Measurements from ENCODE around the gene SESN3.

Gene SESN3

GRCh38 chr11:95161248-95161647 is 69.8 kb downstream of the SESN3 start:
- DNase-seq (ENCODE audit: low read depth), result no peak
- H3K4me3 ChIP-seq (ENCODE audit: low read length), result no peak overlapping the region
- TF ChIP-seq CTCF (conservative IDR thresholded peaks at IDR 0.05; ENCODE audit: low read depth, low read length), result no peak

GRCh38 chr11:95157824-95158223 is 73.2 kb downstream of the SESN3 start:
- no peak for TF ChIP-seq CTCF (conservative IDR thresholded peaks at IDR 0.05; ENCODE audit: low read depth, low read length)
- no peak overlapping the region for H3K4me3 ChIP-seq (ENCODE audit: low read length)
- no peak for DNase-seq (ENCODE audit: low read depth)

GRCh38 chr11:95156916-95157541 is 74.0 kb downstream of the SESN3 start:
- no peak for DNase-seq (ENCODE audit: low read depth)
- no peak for TF ChIP-seq CTCF (conservative IDR thresholded peaks at IDR 0.05; ENCODE audit: low read depth, low read length)

GRCh38 chr11:95156133-95156721 is 74.8 kb downstream of the SESN3 start:
- TF ChIP-seq CTCF (conservative IDR thresholded peaks at IDR 0.05; ENCODE audit: low read depth, low read length), result no peak
- no peak for DNase-seq (ENCODE audit: low read depth)
- no peak overlapping the region for H3K4me3 ChIP-seq (ENCODE audit: low read length)

More at GRCh38 chr11:95156916-95157541, 74.0 kb downstream of the SESN3 start:
- H3K4me3 ChIP-seq (ENCODE audit: low read length), result no peak overlapping the region

- TF ChIP-seq CTCF (conservative IDR thresholded peaks at IDR 0.05; ENCODE audit: low read depth, low read length), result no peak
- DNase-seq (ENCODE audit: low read depth), result no peak
- H3K4me3 ChIP-seq (ENCODE audit: low read length), result no peak overlapping the region
Observed at GRCh38 chr11:95155385-95155784, 75.6 kb downstream of the SESN3 start.

- no peak overlapping the region for H3K4me3 ChIP-seq (ENCODE audit: low read length)
- DNase-seq (ENCODE audit: low read depth), result no peak
- peak; percentile 81 for TF ChIP-seq CTCF (conservative IDR thresholded peaks at IDR 0.05; ENCODE audit: low read depth, low read length)
Observed at GRCh38 chr11:95154514-95154913, 76.5 kb downstream of the SESN3 start.

GRCh38 chr11:95153857-95154246 is 77.2 kb downstream of the SESN3 start:
- TF ChIP-seq CTCF (conservative IDR thresholded peaks at IDR 0.05; ENCODE audit: low read depth, low read length), result no peak
- no peak for DNase-seq (ENCODE audit: low read depth)
- no peak overlapping the region for H3K4me3 ChIP-seq (ENCODE audit: low read length)
